GM12872 (cell line): ENCODE results near the gene RBL1.

Experiments
- TF ChIP-seq, protein P1 (sequence below): IDR thresholded peaks from 3 replicates; pipeline ENCODE4 v1.5.1; 2011; ENCODE audit warnings: low read depth, mild to moderate bottlenecking, low read length, moderate library complexity; ENCODE audit not compliant: insufficient read depth

RBL1 gene

DNA sequence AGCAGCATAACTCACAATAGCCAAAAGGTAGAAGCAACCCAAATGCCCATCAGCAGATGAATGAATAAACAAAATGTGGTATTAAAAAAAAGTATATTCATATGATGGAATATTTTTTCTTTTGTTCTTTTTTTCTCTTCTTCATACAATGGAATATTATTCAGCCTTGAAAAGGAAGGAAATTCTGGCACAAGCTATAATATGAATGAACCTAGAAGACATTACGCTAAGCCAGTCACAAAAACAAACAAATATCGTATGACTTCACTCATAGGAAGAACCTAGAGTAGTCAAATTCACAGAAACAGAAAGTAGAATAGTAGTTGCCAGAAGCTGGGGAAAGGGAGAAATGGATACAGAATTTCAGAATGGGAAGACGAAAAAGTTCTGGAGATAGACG is 63.7 kb downstream of the RBL1 start:
- TF ChIP-seq, protein P1, sequence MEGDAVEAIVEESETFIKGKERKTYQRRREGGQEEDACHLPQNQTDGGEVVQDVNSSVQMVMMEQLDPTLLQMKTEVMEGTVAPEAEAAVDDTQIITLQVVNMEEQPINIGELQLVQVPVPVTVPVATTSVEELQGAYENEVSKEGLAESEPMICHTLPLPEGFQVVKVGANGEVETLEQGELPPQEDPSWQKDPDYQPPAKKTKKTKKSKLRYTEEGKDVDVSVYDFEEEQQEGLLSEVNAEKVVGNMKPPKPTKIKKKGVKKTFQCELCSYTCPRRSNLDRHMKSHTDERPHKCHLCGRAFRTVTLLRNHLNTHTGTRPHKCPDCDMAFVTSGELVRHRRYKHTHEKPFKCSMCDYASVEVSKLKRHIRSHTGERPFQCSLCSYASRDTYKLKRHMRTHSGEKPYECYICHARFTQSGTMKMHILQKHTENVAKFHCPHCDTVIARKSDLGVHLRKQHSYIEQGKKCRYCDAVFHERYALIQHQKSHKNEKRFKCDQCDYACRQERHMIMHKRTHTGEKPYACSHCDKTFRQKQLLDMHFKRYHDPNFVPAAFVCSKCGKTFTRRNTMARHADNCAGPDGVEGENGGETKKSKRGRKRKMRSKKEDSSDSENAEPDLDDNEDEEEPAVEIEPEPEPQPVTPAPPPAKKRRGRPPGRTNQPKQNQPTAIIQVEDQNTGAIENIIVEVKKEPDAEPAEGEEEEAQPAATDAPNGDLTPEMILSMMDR: no peak

DNA sequence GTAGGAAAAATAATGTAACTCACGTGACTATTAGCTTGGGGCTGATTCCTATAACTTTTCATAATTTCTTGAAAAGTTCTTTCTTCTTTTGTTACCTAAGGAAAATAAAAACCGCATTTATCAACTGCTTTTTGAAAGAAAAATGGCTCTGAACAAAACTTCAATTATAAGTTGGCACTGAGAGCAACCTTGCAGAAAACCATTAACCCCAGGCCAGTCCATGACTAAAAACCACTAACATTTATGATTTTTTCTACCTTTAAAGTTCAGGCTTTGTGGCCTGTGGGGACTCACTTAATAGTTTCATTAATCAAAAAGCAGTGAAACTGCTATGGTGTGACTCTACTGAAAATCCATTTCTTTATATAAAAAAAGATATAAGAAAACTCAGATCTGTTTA is 75.2 kb downstream of the RBL1 start:
- TF ChIP-seq, protein P1: no peak

DNA sequence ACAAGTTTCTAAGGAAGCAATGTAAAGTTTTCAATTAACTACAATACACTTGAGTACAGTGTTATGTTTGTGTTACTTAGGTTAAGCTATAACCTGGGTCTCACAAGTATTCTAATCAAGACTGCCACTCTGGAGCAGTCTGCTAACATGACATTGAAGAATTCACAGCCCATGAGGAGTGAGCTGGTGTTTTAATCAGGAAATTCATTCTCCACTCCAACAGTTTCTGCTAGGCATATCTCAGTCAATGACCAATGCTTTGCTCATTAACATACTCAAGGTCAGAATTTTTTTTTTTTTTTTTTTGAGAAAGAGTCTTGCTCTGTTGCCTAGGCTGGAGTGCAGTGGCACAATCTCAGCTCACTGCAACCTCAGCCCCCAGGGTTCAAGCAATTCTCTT is 84.7 kb downstream of the RBL1 start:
- TF ChIP-seq, protein P1: no peak

DNA sequence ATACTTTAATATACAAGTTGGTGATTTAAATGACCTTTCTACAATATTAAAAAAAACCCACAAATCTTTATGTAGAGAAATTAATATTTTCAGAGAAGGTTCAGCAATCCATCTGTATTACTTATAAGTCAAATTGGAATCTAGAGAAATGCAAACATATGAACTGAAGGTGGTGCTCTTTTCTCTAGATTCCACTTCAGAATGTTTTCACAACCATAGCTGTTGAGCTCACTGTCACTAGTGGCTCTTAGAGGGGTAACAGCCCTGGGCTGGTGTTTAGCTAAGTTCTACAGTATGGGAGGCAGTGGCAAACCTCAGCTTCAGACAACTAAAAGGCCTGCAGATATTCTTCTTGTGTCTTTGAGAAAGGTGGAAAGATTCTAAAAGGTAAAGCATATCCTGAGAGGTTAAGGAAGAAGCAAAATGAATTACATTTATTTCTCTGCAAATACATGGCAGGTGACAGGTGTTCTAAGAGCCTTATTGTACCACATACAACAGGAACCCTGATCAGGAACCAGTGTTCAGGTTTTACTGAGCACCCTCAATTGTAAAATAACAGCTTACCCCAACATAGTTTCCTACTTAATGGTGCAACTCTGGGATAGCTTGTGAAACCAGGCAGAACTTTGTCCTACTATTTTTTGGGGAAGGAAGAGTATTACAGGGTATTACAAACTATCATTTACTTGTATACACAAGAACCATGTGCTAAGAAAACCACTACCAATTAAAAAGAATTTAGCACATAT is 87.7 kb downstream of the RBL1 start:
- TF ChIP-seq, protein P1: peak; percentile 33; the same call in 1 of the 3 replicates

DNA sequence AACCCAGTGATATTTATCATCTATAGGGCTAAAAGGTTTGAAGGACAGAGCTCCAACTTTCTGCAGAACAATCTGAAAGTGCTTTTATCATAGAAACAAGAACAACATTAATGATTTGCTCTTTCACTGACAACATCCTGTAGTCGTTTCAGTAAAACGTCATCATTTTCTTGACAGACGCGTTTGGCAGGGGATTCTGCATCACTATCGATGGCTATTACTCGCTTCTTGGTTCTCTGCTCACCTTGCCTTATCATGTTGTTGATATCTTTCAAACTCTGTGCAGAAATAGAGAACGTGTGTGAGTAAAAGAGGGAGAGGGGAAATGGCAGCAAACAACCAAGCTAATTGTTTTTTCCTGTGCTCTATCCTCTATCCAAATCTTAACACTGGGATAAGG is 97.1 kb downstream of the RBL1 start:
- TF ChIP-seq, protein P1: no peak

DNA sequence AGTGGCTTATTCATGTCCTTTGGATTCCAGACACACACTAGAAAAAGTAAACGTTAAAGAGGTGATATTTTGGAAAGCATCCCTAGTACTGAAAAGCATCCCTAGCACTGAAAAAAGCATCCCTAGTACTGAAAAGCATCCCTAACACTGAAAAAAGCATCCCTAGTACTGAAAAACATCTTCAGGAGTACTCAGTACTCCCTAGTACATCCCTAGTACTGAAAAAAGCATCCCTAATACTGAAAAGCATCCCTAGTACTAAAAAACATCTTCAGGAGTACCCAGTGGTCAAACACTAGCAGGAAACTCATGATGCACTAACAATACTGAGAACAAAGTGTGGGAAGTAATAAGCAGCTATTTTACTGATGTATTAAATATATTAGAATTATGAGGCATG is 98.7 kb downstream of the RBL1 start:
- TF ChIP-seq, protein P1: no peak

DNA sequence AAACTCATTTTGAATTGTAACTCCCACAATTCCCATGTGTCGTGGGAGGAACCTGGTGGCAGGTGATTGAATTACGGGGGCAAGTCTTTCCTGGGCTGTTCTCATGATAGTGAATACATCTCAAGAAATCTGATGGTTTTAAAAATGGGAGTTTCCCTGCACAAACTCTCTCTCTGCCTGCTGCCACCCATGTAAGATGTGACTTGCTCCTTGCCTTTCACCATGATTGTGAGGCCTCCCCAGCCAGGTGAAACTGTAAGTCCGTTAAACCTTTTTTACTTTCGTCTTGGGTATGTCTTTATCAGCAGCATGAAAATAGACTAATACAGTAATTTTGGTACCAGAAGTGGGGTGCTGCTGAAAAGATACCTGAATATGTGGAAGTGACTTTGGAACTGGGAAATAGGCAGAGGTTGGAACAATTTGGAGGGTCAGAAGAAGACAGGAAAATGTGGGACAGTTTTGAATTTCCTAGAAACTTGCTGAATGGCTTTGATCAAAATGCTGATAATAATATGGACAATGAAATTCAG is 102.9 kb downstream of the RBL1 start:
- TF ChIP-seq, protein P1: no peak
